NCI-H1105 (cell line): Measurements from ENCODE around the gene CLDN25.
A peak's percentile ranks its signal among the peaks of the same experiment; 100 is the strongest.
"Not testable (repeated sequence)": the region's sequence is repeated elsewhere in the genome, so short reads cannot be mapped to it uniquely, and the experiment has no call there.

Experiments
- DNase-seq: peaks from one replicate; lab custom pipeline; 2025; lab: John Stamatoyannopoulos, UW

The CLDN25 gene

DNA sequence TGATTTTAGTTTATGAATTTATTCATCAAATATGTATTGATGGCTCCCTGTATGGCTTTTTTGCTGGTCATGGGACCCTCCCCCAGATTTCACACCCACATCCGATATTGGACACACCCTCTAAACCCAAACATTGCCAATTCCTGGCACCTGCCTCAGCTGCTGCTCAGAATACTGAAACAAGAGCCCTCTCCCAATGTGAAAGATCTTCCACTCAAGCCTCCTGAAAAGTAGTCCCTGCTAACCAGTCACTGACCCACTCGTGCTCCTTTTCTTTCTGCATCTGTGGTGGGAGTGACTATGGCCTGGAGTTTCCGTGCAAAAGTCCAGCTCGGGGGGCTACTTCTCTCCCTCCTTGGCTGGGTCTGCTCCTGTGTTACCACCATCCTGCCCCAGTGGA is at the start of gene CLDN25:
CLDN25 (plus strand) TSS at position 301 of the 400 bp plus-strand sequence; CDS start at position 301, 0 bp downstream.
- no peak for DNase-seq

GRCh38 chr11:113730887-113731726 is 48.5 kb upstream of the CLDN25 start:
- peak; percentile 23 for DNase-seq

GRCh38 chr11:113732092-113732491 is 47.5 kb upstream of the CLDN25 start:
- DNase-seq: no peak

DNA sequence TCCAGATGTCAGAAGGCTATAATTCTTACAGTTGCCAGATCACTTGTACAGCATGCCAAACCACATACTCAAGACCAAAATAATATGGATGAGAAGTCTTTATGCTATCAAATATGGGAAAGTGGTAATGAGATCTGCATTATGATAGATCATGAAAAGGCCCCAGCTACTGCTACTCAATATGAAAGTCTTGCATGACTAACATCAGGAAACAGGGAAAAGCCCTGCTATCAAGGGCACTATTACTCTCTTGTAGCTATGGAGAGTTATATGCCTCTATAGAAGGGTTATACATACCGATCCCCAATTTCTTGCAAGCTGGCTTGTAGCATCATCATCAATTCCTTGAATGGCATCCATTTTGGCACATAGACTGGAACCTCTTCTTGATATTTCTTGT is 43.3 kb upstream of the CLDN25 start:
- DNase-seq: no peak

DNA sequence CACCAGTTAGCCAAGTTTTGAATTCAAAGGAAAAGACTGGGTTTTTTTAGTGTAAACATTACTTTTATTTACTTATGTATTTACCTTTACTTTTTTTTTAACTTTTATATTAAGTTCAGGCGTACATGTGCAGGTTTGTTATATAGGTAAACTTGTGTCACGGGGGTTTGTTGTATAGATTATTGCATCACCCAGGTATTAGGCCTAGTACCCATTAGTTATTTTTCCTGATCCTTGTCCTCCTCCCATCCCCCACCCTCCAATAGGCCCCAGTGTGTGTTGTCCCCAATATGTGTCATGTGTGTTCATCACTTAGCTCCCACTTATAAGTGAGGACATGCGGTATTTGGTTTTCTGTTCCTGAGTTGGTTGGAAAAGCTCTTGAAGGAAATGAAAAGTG is 26.7 kb upstream of the CLDN25 start:
- DNase-seq: no peak

DNA sequence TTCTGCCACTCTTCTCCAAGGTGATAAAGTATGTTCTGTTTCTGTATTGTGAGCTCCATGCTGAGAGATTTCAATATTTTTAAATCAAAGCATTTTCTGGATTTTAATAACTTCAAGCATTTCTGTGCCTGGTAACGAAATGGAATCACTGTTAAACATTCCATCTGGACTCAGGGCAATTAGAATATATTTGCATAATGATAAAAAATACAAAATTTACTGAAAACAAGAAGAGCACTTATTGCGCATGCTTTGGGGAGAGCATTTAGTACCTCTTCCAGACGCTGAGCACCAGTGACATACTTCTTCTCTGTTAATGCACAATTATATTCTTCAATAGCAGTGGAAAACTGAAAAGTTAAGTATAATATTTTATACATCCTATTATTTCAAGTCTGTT is 19.4 kb upstream of the CLDN25 start:
- no peak for DNase-seq

- not testable (repeated sequence) for DNase-seq
Measured at GRCh38 chr11:113763040-113763439, 16.6 kb upstream of the CLDN25 start.

GRCh38 chr11:113764527-113765219 is 14.9 kb upstream of the CLDN25 start:
- no peak for DNase-seq

- DNase-seq: no peak
Measured at GRCh38 chr11:113771964-113772363, 7.6 kb upstream of the CLDN25 start.

DNA sequence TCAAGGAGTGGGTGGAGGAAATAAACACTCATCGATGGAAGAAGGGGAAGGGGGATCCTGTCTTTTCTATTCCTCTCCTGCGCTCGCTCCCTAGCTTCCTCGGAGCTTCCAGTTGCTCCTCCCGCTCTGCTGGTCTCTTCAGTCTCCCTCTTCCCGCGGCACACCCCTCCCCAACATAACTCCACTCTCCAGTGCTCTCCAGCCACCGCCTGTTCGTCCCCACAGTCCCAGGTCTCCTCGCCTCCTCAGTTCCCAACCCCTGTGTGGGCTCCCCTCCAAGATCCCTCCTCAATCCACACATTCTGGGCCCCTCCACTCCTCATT is 6.5 kb upstream of the CLDN25 start:
- no peak for DNase-seq

DNA sequence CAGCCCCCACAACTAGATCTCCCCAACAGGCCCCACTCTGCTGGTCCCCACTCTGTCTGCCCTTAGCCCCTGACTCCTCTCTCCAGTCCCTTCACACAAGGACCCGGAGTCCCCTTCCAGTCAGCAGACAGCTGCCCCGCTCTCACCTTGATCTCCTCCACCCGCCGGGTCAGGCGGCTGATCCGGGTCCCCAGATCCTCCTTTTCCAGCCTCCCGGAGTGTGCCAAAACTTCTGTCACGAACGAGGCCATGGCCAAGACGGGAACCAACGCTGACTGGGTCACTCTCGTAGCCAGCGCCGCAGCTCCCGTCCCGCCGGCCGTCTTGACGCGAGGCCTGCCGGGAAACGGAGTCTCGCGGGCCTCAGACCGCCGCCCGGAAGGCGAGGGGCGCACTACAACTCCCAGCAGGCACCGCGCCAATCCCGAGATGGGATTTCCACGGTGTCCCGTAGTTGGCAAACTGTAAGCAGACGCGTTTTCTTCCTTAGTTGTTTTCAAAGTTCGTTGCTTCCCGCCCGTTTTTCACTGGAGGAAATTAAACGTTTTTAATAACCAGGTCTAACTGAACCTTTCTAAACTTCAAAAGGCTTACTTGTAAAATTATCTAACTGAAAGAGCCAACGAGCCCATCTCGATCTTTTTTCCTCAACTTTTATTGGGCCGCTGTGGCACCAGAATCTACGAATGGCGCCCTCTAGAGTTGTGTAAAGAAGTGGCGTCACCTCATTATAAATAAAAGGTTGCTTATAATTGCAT is 6.0 kb upstream of the CLDN25 start, which contains the start of gene ZW10:
ZW10 (minus strand) TSS at position 277 of the 758 bp plus-strand sequence; CDS start at position 251, 26 bp downstream.
- DNase-seq: peak; percentile 93

DNA sequence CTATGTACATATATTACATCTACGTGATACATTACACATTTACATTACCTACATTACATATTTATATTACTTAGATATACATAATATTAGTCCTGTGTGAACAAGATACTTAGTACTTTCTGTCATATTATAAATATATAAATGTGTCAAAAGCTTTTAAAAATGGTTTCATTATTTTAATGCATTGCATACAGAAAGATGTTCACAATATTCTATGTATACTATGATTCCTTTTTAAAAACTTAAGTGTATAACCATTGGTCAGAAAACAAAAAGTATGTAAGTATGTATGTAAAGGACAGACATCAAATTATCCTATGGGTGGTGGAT is 5.5 kb upstream of the CLDN25 start:
- DNase-seq: no peak

DNA sequence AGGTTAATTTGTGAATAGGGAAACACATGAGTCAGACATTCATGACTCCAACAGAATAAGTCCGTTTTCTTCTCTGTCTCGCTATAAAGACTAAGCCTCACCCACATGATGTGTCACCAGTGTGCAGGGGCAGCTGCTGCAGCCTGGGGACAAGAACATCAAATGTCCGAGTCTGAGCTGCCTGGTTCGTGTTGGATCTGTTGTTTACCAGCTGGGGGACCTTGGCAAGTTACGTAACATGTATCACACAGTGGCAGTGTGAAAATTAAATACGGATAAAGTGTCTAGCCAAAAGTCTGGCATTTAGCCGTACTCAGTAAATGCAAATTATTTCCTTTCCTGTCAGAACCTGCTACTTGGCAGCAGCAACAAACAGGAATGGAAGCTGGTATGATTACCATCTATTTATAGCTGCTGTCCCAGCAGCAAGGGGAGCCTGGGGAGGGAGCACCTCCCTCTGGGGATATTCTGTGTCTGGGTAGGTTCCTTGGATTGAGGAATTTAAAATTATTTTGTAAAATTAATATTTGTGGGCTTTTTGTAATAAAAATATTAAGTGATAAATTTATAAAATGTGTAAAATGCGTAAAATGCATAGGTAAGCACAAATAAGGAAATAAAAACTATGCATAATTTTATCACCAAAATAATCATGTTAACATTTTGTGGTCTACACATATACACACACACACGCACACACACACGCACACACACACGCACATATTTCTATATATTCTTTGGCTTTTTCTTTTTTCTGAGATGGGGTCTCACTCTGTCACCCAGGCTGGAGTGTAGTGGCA is 1.3 kb upstream of the CLDN25 start:
- peak; percentile 72 for DNase-seq

GRCh38 chr11:113781682-113782081 is 2.1 kb downstream of the CLDN25 start:
- no peak for DNase-seq

DNA sequence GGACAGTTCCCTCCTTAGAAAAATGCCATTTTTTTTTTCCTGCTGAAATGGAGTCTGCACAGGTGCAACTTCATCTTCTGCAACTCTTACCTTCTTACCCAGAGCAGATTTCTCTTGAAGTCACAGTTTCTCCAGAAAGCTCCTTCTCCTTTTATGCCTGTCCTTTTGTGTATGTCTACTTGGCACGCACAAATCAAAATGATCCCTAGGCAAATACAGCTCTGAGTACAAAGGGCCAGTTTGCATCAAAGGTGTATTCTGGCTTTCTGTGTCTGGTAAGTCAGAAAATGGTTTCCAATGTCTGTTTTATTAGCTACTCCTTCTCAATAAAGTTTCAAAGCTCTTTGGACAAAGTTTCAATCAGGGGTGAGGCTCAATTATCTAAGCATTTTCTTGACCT is 2.5 kb downstream of the CLDN25 start:
- DNase-seq: no peak

GRCh38 chr11:113789016-113789415 is 9.4 kb downstream of the CLDN25 start:
- not testable (repeated sequence) for DNase-seq

GRCh38 chr11:113789675-113790320 is 10.2 kb downstream of the CLDN25 start:
- DNase-seq: no peak

DNA sequence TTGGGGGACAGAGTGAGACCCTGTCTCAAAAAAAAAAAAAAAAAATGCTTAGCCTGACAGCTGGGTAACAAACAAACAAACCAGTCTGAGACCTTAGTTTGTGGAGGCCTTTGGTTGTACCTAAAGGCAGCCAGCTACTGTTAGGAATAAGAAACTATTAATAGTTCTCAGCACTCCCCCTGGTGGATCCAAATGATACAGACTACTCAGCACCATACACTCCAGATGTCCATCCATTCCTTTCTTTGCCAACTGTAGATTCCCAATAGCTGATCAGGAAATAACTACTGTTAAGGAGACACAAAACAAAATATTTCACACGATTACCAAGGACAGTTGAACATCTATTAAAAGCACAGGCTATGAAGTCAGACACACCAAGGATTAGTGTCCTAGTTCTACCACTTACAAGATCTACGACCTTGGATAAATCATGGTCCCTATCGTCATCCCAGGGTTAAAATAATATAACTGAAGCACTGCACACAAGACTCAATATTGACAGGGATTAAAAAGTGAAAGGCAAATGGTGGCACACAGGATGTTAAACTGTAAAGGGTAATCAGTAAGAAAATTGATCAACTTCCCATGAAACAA is 17.2 kb downstream of the CLDN25 start:
- peak; percentile 60 for DNase-seq

DNA sequence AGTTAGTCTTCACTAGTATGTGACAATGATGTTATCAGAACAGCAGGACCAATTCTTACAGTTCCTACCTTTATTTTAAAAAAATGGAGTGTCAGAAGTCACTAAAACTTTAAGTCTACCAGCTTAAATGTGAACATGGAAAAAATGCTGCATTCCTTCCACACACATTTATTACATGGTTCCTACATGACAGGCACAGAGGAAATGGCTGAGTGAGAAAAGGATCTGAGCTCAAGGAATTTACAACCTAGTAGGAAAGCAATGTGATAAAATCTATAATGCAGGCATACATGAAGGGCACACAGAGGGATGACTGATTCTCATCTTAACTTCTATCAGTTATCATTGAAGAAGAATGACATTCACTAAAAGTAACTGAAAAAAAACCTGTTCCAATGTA is 23.0 kb downstream of the CLDN25 start:
- no peak for DNase-seq

GRCh38 chr11:113805640-113806039 is 26.0 kb downstream of the CLDN25 start:
- no peak for DNase-seq

DNA sequence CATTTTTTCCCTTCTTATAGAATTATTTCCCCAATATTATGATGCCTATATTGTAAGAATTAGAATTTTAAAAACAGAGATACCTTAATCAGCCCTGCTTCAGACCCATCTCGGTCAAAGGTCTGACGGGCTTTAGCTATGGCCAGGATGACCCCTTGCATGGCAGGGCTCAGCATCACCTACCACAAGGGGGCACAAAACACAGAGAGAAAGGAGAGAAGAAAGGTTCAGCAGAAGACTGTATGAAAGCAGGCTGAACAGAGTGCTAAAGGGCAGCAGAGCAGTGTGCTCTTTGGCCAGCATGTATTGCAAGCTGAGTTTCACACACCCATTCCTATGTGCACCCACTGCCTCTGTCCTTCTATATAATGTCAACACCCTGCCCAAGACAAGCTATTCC is 26.8 kb downstream of the CLDN25 start:
- DNase-seq: no peak
